ENCODE results near the gene DOCK8. TPM values are rescaled to one million over a fixed set of nuclear protein-coding genes. Genes with fewer than 3 reads are reported as not detected.

DOCK8 gene
- total RNA-seq, 4 donors from 2014 or later = 9.0 to 17.9 (median 13.6) TPM

GRCh38 chr9:459491-460444, 245.1 kb downstream of the DOCK8 start:
- Histone ChIP-seq H3K4me3 (no peak overlapping the region), H3K9me3 (no peaks in the 10 kb centered on the region), H3K27me3 (no peaks in the 10 kb centered on the region), H3K27ac (no peak overlapping the region), H3K36me3 (no peaks in the 10 kb centered on the region), H3K4me1 (peaks cover 0 to 9% (median 0%) of the 10 kb centered on the region in 4 donors)
- TF ChIP-seq EP300 (IDR thresholded peaks at IDR 0.05) = no peak
- no peak for TF ChIP-seq CTCF (IDR thresholded peaks at IDR 0.05)
- TF ChIP-seq POLR2A (IDR thresholded peaks at IDR 0.05) = no peak
- no peak for DNase-seq (ENCODE audit: low spot score in 2 of 2)
- 75 to 80% methylated on average over 4 of the region's 4 CpGs for WGBS, 2 donors

DNA sequence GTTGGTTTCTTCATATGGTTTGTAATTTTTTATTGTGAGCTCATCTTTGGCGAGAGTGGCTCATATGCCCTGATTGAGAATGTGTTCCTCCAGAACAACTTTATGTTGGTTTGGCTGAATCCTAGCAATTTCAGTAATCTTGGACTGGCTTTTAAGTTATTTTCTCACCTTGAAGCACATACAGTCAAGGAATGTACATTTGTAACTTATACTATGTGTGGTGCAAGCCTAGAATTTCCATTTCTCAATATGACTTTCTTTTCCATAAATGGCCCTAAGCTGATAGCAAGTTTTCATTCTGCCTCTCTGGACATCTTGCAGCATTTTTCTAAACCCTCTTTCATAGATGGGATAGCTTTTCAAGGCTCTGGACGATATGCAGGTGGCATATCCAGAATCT, 247.5 kb downstream of the DOCK8 start:
- no peaks in the 10 kb centered on the region for H3K36me3 ChIP-seq
- no peaks in the 10 kb centered on the region for H3K27me3 ChIP-seq
- peaks cover 0 to 9% (median 0%) of the 10 kb centered on the region in 4 donors for H3K4me1 ChIP-seq
- H3K27ac ChIP-seq = no peak overlapping the region
- 92 to 93% methylated on average over 2 of the region's 2 CpGs for WGBS, 2 donors
- no peak overlapping the region for H3K4me3 ChIP-seq
- DNase-seq (ENCODE audit: low spot score in 2 of 2) = no peak
- no peaks in the 10 kb centered on the region for H3K9me3 ChIP-seq
- no peak for TF ChIP-seq POLR2A (IDR thresholded peaks at IDR 0.05)
- TF ChIP-seq EP300 (IDR thresholded peaks at IDR 0.05) = no peak
- no peak for TF ChIP-seq CTCF (IDR thresholded peaks at IDR 0.05)

- no peaks in the 10 kb centered on the region for H3K27me3 ChIP-seq
- no peak overlapping the region for H3K4me3 ChIP-seq
- H3K9me3 ChIP-seq = no peaks in the 10 kb centered on the region
- no peak overlapping the region for H3K27ac ChIP-seq
- no peaks in the 10 kb centered on the region for H3K36me3 ChIP-seq
- WGBS, 2 donors = 76 to 78% methylated on average over 1 of the region's 1 CpG
- peaks cover 0 to 9% (median 0%) of the 10 kb centered on the region in 4 donors for H3K4me1 ChIP-seq
- no peak for DNase-seq (ENCODE audit: low spot score in 2 of 2)
- no peak for TF ChIP-seq EP300 (IDR thresholded peaks at IDR 0.05)
- TF ChIP-seq POLR2A (IDR thresholded peaks at IDR 0.05) = no peak
- TF ChIP-seq CTCF (IDR thresholded peaks at IDR 0.05) = no peak
These were observed 247.9 kb downstream of the DOCK8 start for GRCh38 chr9:462606-463005.

- H3K9me3 ChIP-seq = no peaks in the 10 kb centered on the region
- no peak overlapping the region for H3K4me3 ChIP-seq
- TF ChIP-seq EP300 (IDR thresholded peaks at IDR 0.05) (no peak), CTCF (IDR thresholded peaks at IDR 0.05) (no peak), POLR2A (IDR thresholded peaks at IDR 0.05) (no peak)
- 76 to 79% methylated on average over 8 of the region's 8 CpGs for WGBS, 2 donors
- no peaks in the 10 kb centered on the region for H3K27me3 ChIP-seq
- no peaks in the 10 kb centered on the region for H3K36me3 ChIP-seq
- H3K27ac ChIP-seq = no peak overlapping the region
- no peak for DNase-seq (ENCODE audit: low spot score in 2 of 2)
- H3K4me1 ChIP-seq = peaks cover 0 to 12% (median 2%) of the 10 kb centered on the region in 4 donors
These were observed 248.9 kb downstream of the DOCK8 start for GRCh38 chr9:463455-464171.

GRCh38 chr9:466747-467146, 252.1 kb downstream of the DOCK8 start:
- Histone ChIP-seq H3K27me3 (no peaks in the 10 kb centered on the region), H3K27ac (no peak overlapping the region), H3K9me3 (no peaks in the 10 kb centered on the region), H3K36me3 (no peaks in the 10 kb centered on the region), H3K4me1 (peaks cover 0 to 35% (median 7%) of the 10 kb centered on the region in 4 donors), H3K4me3 (no peak overlapping the region)
- DNase-seq (ENCODE audit: low spot score in 2 of 2) = no peak
- TF ChIP-seq CTCF (IDR thresholded peaks at IDR 0.05) (no peak), POLR2A (IDR thresholded peaks at IDR 0.05) (no peak), EP300 (IDR thresholded peaks at IDR 0.05) (no peak)
- WGBS, 2 donors = 62 to 82% methylated on average over 1 of the region's 1 CpG
